ENCODE measurements around the gene MEX3D. TPM values are rescaled to one million over a fixed set of nuclear protein-coding genes. Genes with fewer than 3 reads are reported as not detected.
"Not testable (repeated sequence)": the region's sequence is repeated elsewhere in the genome, so short reads cannot be mapped to it uniquely, and the experiment has no call there.

MEX3D gene
- total and polyA plus RNA-seq, 7 donors = 4.8 to 16.1 (median 10.3) TPM

DNA sequence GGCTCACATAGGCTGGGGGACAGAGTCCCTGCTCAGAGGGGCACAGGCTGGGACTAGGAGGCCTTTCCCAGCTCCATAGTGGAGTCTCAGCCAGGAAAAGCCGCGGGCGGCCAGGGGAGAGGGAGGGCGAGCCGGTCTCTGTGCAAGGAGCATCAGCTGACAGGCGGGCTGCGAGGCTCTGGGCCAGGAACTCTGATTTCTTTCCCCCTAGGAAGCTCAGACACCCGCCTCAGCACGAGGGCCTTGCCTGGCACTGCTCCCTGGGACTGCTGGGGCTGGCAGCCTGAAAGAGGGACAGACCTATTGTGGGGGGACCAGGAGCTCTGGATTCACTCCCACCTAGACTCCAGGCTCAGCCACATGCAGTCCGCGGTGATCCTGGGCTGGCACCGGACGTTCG is 46.5 kb downstream of the MEX3D start:
- no peak overlapping the region for H3K4me3 ChIP-seq
- peak; percentile 80 for DNase-seq
- 72 to 75% methylated on average over 14 of the region's 14 CpGs for WGBS, 2 donors
- no peaks in the 10 kb centered on the region for H3K36me3 ChIP-seq
- peaks cover 0 to 26% (median 20%) of the 10 kb centered on the region in 4 donors for H3K4me1 ChIP-seq
- H3K27me3 ChIP-seq = peaks cover 25 to 41% (median 41%) of the 10 kb centered on the region in 3 donors
- TF ChIP-seq, protein P1, sequence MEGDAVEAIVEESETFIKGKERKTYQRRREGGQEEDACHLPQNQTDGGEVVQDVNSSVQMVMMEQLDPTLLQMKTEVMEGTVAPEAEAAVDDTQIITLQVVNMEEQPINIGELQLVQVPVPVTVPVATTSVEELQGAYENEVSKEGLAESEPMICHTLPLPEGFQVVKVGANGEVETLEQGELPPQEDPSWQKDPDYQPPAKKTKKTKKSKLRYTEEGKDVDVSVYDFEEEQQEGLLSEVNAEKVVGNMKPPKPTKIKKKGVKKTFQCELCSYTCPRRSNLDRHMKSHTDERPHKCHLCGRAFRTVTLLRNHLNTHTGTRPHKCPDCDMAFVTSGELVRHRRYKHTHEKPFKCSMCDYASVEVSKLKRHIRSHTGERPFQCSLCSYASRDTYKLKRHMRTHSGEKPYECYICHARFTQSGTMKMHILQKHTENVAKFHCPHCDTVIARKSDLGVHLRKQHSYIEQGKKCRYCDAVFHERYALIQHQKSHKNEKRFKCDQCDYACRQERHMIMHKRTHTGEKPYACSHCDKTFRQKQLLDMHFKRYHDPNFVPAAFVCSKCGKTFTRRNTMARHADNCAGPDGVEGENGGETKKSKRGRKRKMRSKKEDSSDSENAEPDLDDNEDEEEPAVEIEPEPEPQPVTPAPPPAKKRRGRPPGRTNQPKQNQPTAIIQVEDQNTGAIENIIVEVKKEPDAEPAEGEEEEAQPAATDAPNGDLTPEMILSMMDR (IDR thresholded peaks at IDR 0.05) = no peak
- no peak for TF ChIP-seq EP300 (IDR thresholded peaks at IDR 0.05)
- no peaks in the 10 kb centered on the region for H3K9me3 ChIP-seq
- H3K27ac ChIP-seq = peak overlapping the region in 2 of 4 donors; percentile 41 to 45
- intact Hi-C loops (cut with DNase I) = no loop called here

DNA sequence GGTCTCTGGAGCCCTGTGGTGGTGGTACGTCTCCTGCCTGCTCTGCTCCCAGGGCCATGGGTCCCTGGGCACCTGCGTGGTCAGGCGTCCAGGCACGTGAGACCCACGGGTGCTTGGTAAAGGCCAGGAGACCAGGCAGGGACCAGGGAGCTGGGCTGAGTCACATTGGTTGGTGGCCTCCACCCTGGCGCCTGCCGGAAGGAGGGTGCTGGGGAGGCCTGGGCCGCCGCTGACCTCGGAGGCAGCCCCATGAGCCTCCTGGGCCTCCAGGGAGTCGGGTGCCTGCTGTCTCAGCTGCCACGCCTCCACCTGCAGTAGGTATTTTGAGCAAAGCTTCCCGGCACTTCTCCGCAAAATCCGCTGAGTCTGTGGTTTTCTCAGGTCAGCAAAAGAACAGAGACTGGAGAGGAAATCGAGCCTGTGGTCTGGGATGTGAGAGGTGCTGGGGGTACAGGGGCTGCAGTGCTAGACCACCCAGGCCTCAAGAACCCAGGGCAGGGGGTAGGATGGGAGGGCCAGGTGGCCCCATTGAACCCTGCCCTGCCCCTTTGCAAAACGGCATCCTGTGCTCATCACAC is 47.8 kb downstream of the MEX3D start:
- DNase-seq = no peak
- TF ChIP-seq POLR2A (IDR thresholded peaks at IDR 0.05) = no peak
- no peak for TF ChIP-seq EP300 (IDR thresholded peaks at IDR 0.05)
- TF ChIP-seq, protein P1 (IDR thresholded peaks at IDR 0.05) = no peak
- TF ChIP-seq POLR2AphosphoS5 (IDR thresholded peaks at IDR 0.05) = no peak
- Histone ChIP-seq H3K9me3 (no peaks in the 10 kb centered on the region), H3K4me1 (peaks cover 0 to 26% (median 20%) of the 10 kb centered on the region in 4 donors), H3K27me3 (peaks cover 20 to 27% (median 27%) of the 10 kb centered on the region in 3 donors), H3K36me3 (no peaks in the 10 kb centered on the region), H3K4me3 (no peak overlapping the region), H3K27ac (no peak overlapping the region)
- intact Hi-C loops (cut with DNase I) = no loop called here
- 59 to 75% methylated on average over 17 of the region's 17 CpGs for WGBS, 2 donors

DNA sequence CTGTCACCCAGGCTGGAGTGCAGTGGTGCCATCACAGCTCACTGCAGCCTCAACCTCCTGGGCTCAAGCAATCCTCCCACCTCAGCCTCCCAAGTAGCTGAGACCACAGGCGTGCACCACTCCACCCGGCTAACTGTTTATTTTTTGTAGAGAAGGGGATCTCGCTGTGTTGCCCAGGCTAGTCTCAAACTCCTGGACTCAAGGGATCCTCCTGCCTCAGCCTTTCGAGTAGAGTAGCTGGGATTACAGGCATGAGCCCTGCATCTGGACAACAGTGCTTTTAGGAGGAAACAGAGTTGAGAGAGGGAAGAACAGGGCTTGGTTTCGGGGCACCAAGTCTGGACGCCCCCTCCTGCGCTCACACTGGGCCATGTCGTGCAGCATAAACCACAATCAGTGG is 48.3 kb downstream of the MEX3D start:
- H3K9me3 ChIP-seq; H3K4me3 ChIP-seq; H3K36me3 ChIP-seq; H3K27ac ChIP-seq; intact Hi-C loops (cut with DNase I); DNase-seq: not testable (repeated sequence)
- H3K27me3 ChIP-seq = peaks cover 15 to 22% (median 22%) of the 10 kb centered on the region in 3 donors
- peaks cover 0 to 26% (median 20%) of the 10 kb centered on the region in 4 donors for H3K4me1 ChIP-seq
- 81 to 86% methylated on average over 8 of the region's 8 CpGs for WGBS, 2 donors

DNA sequence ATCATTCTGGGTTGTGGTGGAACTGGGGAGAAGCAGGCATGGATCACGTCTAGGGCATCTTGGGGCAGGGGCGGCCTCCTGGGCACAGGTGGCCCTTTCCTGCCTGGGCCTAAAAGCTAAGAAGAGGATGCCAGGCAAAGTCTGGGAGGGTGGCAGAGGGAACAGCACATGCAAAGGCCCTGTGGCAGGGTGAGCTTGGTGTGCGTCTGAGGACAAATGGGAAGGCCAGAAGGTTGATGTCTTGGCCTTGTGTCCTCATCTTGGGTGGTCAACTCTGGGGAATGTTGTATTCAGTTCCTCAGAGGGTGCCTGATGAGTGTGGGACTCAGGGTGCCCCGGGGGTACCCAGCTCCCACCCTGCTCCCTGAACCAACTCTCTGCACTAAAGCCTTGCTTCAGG is 49.7 kb downstream of the MEX3D start:
- DNase-seq = no peak
- Histone ChIP-seq H3K9me3 (no peaks in the 10 kb centered on the region), H3K4me3 (no peak overlapping the region), H3K4me1 (peaks cover 0 to 18% (median 14%) of the 10 kb centered on the region in 4 donors), H3K36me3 (no peaks in the 10 kb centered on the region), H3K27ac (no peak overlapping the region), H3K27me3 (peaks cover 6 to 18% (median 18%) of the 10 kb centered on the region in 3 donors)
- no peak for TF ChIP-seq EP300 (IDR thresholded peaks at IDR 0.05)
- TF ChIP-seq, protein P1 (IDR thresholded peaks at IDR 0.05) = no peak
- TF ChIP-seq POLR2A (IDR thresholded peaks at IDR 0.05) = no peak
- WGBS, 2 donors = 83 to 87% methylated on average over 4 of the region's 4 CpGs
- intact Hi-C loops (cut with DNase I) = no loop called here

DNA sequence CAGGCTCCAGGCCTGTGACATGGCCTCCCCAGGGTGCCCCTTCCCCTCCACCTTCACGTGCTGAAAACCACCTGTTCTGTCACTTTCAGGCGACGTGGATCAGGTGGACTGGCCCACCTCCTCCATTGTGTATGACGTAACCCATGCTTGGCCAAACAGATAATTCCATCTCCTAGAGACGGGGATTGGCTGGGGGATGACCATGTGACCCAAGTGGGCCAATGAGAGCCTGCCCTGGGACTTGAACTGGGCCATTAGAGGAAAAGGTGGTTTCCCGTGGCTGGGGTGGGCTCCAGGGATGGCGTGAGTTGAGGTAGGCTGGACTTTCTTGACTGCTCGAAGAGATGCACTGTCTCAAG is 51.8 kb downstream of the MEX3D start:
- TF ChIP-seq POLR2A (IDR thresholded peaks at IDR 0.05) (no peak), EP300 (IDR thresholded peaks at IDR 0.05) (no peak), POLR2AphosphoS5 (IDR thresholded peaks at IDR 0.05) (no peak)
- TF ChIP-seq, protein P1 (IDR thresholded peaks at IDR 0.05) = no peak
- no peak for DNase-seq
- Histone ChIP-seq H3K27me3 (peaks cover 0 to 30% (median 26%) of the 10 kb centered on the region in 3 donors), H3K27ac (no peak overlapping the region), H3K4me1 (peaks cover 0 to 24% (median 17%) of the 10 kb centered on the region in 4 donors), H3K9me3 (no peaks in the 10 kb centered on the region), H3K4me3 (no peak overlapping the region), H3K36me3 (no peaks in the 10 kb centered on the region)
- WGBS, 2 donors = 69 to 70% methylated on average over 8 of the region's 8 CpGs
- intact Hi-C loops (cut with DNase I) = no loop called here

Data from sigmoid colon (tissue), 7 donors.